ENCODE measurements around the gene IL17C. TPM values are rescaled to one million over a fixed set of nuclear protein-coding genes. Genes with fewer than 3 reads are reported as not detected.

IL17C gene
- total RNA-seq, 1 experiment from 2014 or later: not detected

- H3K79me2 ChIP-seq (ENCODE audit: low read length): no peaks in the 10 kb centered on the region
- H3K9me2 ChIP-seq (replicated peaks; ENCODE audit: low read length): no peaks in the 10 kb centered on the region
- no peaks in the 10 kb centered on the region for H3K9me3 ChIP-seq (ENCODE audit: low read length)
- H3K4me1 ChIP-seq (ENCODE audit: insufficient read depth, low read length): 0 out of 2 replicates have a peak, but pooled peaks cover 4% of the 10 kb centered on the region
- no peaks in the 10 kb centered on the region for H4K20me1 ChIP-seq (ENCODE audit: low read length)
- H3K36me3 ChIP-seq (ENCODE audit: low read depth, low read length): no peaks in the 10 kb centered on the region
- POLR2A ChIA-PET (ENCODE audit: unreplicated experiment): no interaction called here
- no peak for ATAC-seq
- H3F3A ChIP-seq (ENCODE audit: low read length, unreplicated experiment): no peaks in the 10 kb centered on the region
- CTCF ChIA-PET: no interaction called here
- no peaks in the 10 kb centered on the region for H3K27me3 ChIP-seq (ENCODE audit: low read length)
- H3K9ac ChIP-seq (ENCODE audit: low read length): no peak overlapping the region
- H2AFZ ChIP-seq (ENCODE audit: low read length): no peak overlapping the region
- TF ChIP-seq EZH2phosphoT487 (IDR thresholded peaks at IDR 0.05; ENCODE audit: borderline replicate concordance, low read length) (no peak), CTCF (conservative IDR thresholded peaks at IDR 0.05; ENCODE audit: low read depth, low read length) (no peak), EZH2 (IDR thresholded peaks at IDR 0.05; ENCODE audit: low read length, unreplicated experiment) (no peak)
- no TSS peak for BruUV-seq (replicated peaks)
- intact Hi-C loops (cut with micrococcal nuclease): no loop called here
- no peak for DNase-seq
- H3K4me3 ChIP-seq (ENCODE audit: low read length): no peak overlapping the region
- no peak overlapping the region for H3K4me2 ChIP-seq (ENCODE audit: low read length)
- H3K27ac ChIP-seq (ENCODE audit: low read length): no peak overlapping the region
Measured at GRCh38 chr16:88642881-88643643, 4.7 kb downstream of the IL17C start.

- POLR2A ChIA-PET (ENCODE audit: unreplicated experiment): no interaction called here
Measured at GRCh38 chr16:88643644-88643932, 5.2 kb downstream of the IL17C start.

More at GRCh38 chr16:88643644-88643932, 5.2 kb downstream of the IL17C start:
- H3K4me3 ChIP-seq (ENCODE audit: low read length): no peak overlapping the region
- no peak overlapping the region for H3K27ac ChIP-seq (ENCODE audit: low read length)
- H2AFZ ChIP-seq (ENCODE audit: low read length): no peak overlapping the region
- H3K79me2 ChIP-seq (ENCODE audit: low read length): no peaks in the 10 kb centered on the region
- no peaks in the 10 kb centered on the region for H3K9me3 ChIP-seq (ENCODE audit: low read length)
- H3F3A ChIP-seq (ENCODE audit: low read length, unreplicated experiment): no peaks in the 10 kb centered on the region
- H3K4me2 ChIP-seq (ENCODE audit: low read length): no peak overlapping the region
- no peaks in the 10 kb centered on the region for H4K20me1 ChIP-seq (ENCODE audit: low read length)
- intact Hi-C loops (cut with micrococcal nuclease): no loop called here
- H3K27me3 ChIP-seq (ENCODE audit: low read length): no peaks in the 10 kb centered on the region
- DNase-seq: no peak
- no TSS peak for BruUV-seq (replicated peaks)
- H3K36me3 ChIP-seq (ENCODE audit: low read depth, low read length): no peaks in the 10 kb centered on the region
- TF ChIP-seq CTCF (conservative IDR thresholded peaks at IDR 0.05; ENCODE audit: low read depth, low read length): no peak
- no peak for TF ChIP-seq EZH2 (IDR thresholded peaks at IDR 0.05; ENCODE audit: low read length, unreplicated experiment)
- no peak for TF ChIP-seq EZH2phosphoT487 (IDR thresholded peaks at IDR 0.05; ENCODE audit: borderline replicate concordance, low read length)
- ATAC-seq: no peak
- H3K9me2 ChIP-seq (replicated peaks; ENCODE audit: low read length): no peaks in the 10 kb centered on the region
- CTCF ChIA-PET: no interaction called here
- H3K4me1 ChIP-seq (ENCODE audit: insufficient read depth, low read length): 0 out of 2 replicates have a peak, but pooled peaks cover under 1% of the 10 kb centered on the region
- H3K9ac ChIP-seq (ENCODE audit: low read length): no peak overlapping the region
